T-helper 1 cell treated with Interleukin-12 subunit alpha and Interleukin-12 subunit beta and Interleukin-4 antibody, amounts not matched to agents 30 μg/mL and 1 μg/mL, for 36 hours (primary cell): ENCODE results near the gene GBP1.
"Not testable (repeated sequence)": the region's sequence is repeated elsewhere in the genome, so short reads cannot be mapped to it uniquely, and the experiment has no call there.

Experiments used
- H3K27ac Mint-ChIP-seq: one replicate; pipeline ENCODE4 v1.8.0; 2021; ENCODE audit warnings: mild to moderate bottlenecking, mixed read lengths
- H3K27me3 Mint-ChIP-seq: one replicate; pipeline ENCODE4 v1.8.0; 2021; ENCODE audit warnings: low read depth, mixed read lengths
- H3K36me3 Mint-ChIP-seq: one replicate; pipeline ENCODE4 v1.8.0; 2021; ENCODE audit warnings: low read depth, mixed read lengths
- H3K4me1 Mint-ChIP-seq: one replicate; pipeline ENCODE4 v1.8.0; 2021; ENCODE audit warnings: low read depth, mixed read lengths
- H3K4me3 Mint-ChIP-seq: one replicate; pipeline ENCODE4 v1.8.0; 2021; ENCODE audit warnings: mild to moderate bottlenecking, moderate library complexity, mixed read lengths
- H3K9me3 Mint-ChIP-seq: one replicate; pipeline ENCODE4 v1.8.0; 2021; ENCODE audit warnings: mixed read lengths

Gene GBP1

DNA sequence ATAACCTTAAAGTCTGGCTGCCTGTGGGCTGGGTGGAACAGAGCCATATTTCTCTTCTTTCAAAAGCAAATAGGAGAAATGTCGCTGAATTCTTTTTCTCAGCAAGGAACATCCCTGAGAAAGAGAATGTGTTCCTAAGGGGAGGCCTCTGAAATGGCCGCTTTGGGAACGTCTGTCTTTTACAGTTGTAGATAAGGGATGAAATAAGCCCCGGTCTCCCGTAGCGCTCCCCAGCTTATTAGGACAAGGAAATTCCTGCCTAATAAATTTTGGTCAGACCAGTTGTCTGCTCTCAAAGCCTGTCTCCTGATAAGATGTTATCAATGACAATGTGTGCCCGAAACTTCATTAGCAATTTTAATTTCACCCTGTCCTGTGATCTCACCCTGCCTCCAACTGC lies 15.1 kb upstream of the GBP1 start:
- H3K4me3 Mint-ChIP-seq, H3K27me3 Mint-ChIP-seq, H3K27ac Mint-ChIP-seq, H3K4me1 Mint-ChIP-seq, H3K36me3 Mint-ChIP-seq: not testable (repeated sequence)
- H3K9me3 Mint-ChIP-seq = peaks cover 22% of the 10 kb centered on the region

DNA sequence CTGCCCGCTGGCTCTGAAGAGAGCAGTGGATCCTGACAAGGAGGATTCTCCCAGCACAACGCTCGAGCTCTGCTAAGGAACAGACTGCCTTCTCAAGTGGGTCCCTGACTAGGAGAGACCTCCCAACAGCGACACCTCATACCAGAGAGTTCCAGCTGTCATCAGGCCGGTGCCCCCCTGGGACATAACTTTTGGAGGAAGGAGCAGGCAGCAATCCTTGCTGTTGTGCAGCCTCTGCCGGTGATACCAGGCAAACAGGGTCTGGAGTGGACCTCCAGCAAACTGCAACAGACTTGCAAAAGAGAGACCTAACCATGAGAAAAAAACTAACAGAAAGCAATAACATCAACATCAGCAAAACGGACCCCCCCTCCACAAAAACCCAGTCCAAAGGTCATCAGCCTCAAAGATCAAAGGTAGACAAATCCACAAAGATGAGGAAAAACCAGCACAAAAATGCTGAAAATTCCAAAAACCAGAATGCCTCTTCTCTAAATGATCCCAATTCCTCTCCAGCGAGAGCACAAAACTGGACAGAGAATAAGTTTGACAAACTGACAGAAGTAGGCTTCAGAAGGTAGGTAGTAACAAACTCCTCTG lies 7.6 kb upstream of the GBP1 start:
- not testable (repeated sequence) for H3K27me3 Mint-ChIP-seq, H3K4me3 Mint-ChIP-seq, H3K27ac Mint-ChIP-seq
- Mint-ChIP-seq H3K36me3 (peaks cover 24% of the 10 kb centered on the region), H3K9me3 (peaks cover 28% of the 10 kb centered on the region), H3K4me1 (peaks cover 24% of the 10 kb centered on the region)

DNA sequence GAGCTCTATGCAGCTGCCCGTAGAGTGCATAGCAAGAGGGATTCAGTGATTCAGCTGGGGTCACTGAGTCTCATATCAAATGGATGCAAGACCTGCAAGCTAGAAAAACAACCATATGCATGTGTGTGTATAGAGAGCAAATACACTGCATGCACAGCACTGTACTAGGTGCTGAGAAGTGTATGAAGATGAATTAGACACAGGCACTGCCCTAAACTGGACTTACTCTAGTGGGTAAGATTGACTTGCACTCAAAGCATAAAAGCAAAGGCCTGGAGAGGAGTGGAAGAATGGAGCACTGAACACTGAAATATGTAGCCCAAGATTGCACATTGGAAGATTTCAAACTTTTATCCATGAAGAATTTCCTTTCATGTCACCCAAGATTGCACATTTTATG lies 5.5 kb upstream of the GBP1 start:
- H3K27me3 Mint-ChIP-seq = peaks cover 5% of the 10 kb centered on the region
- H3K4me3 Mint-ChIP-seq = peak overlapping the region; percentile 75
- H3K27ac Mint-ChIP-seq = peak overlapping the region; percentile 8
- peaks cover 25% of the 10 kb centered on the region for H3K4me1 Mint-ChIP-seq
- peaks cover 24% of the 10 kb centered on the region for H3K36me3 Mint-ChIP-seq
- H3K9me3 Mint-ChIP-seq = peaks cover 19% of the 10 kb centered on the region

DNA sequence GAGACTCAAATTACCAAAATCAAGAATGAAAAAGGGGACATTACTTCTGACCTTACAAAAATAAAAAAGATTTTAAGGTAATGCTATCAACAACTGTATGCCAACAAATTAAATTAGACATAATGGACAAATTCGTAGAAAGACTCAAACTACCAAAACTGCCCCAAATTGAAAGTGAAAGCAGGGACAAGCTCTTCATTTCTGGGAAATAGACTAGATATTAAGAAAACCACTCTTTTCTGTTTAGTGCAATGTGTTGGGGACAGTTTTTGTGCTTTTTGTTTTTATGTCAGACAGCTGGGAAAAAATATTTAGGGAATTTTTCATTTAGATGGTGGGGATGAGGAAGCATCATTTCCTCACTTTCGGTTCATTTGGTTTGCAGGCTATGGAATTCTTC lies 4.9 kb upstream of the GBP1 start:
- peaks cover 5% of the 10 kb centered on the region for H3K27me3 Mint-ChIP-seq

DNA sequence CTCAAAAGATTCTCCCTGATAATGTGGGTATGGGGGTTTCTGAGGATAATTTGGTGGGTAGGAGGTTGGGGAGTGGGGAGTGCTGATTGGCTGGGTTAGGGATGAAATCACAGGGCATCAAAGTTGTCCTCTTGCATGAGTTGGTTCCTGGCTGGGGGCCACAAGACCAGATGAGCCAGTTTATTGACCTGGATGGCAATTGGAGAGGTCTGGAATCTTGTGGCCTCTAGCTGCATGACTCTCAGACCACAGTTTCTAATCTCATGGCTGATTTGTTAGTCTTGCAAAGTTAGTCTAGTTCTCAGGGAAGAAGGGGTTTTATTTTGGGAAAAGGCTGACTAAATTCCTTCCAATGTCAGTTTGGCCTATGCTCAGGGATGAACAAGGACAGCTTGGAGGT lies 3.3 kb upstream of the GBP1 start:
- Mint-ChIP-seq H3K27me3 (no peaks in the 10 kb centered on the region), H3K27ac (peak overlapping the region; percentile 51), H3K4me1 (peaks cover 31% of the 10 kb centered on the region), H3K9me3 (peaks cover 4% of the 10 kb centered on the region), H3K4me3 (no peak overlapping the region), H3K36me3 (peaks cover 25% of the 10 kb centered on the region)

More for the DNA sequence above, 4.9 kb upstream of the GBP1 start:
- Mint-ChIP-seq H3K27ac (peak overlapping the region; percentile 72), H3K9me3 (peaks cover 18% of the 10 kb centered on the region), H3K36me3 (peaks cover 24% of the 10 kb centered on the region), H3K4me1 (peaks cover 26% of the 10 kb centered on the region), H3K4me3 (peak overlapping the region; percentile 75)

DNA sequence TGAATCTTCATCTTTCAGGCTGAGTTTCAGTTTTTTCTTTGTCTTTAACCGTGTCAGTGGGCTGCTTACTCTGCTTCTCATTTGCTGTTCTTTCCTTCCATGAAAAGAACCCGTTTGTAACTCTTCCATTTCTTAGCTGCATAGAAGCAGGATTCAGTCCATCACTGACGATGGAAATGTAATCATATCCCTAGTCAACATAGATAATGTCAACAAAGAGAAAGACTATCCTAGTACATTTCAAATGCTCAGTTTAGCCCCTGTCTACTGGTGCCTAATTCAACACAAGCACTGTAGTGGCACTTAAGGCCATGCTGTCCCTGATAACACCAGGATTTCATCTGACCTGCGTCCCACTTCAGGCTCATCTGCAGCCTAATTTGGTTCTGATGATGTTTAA lies 376 bp downstream of the GBP1 start:
- Mint-ChIP-seq H3K27ac (peak overlapping the region; percentile 91), H3K4me3 (peak overlapping the region; percentile 86), H3K36me3 (peaks cover 45% of the 10 kb centered on the region), H3K27me3 (no peaks in the 10 kb centered on the region), H3K4me1 (peaks cover 45% of the 10 kb centered on the region), H3K9me3 (no peaks in the 10 kb centered on the region)

DNA sequence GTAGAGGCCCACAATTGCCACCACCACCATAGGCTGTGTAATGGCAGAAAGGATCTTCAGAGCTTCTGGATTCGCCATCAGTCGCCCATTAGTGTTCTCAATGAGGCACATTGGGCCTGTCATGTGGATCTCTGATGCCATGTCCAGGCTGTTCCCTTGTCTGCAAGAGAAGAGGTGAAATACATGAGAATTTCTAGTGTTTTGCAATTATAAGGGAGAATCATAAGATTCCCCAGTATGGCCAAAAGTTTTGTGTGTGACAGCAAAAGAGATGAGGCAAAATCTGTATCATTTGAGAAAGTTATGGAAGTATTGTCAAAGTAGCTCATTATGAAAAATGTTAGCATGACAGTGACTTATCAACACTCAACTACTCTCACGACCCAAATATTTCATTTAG lies 1.9 kb downstream of the GBP1 start:
- Mint-ChIP-seq H3K27ac (no peak overlapping the region), H3K27me3 (no peaks in the 10 kb centered on the region), H3K9me3 (no peaks in the 10 kb centered on the region), H3K4me3 (peak overlapping the region; percentile 86), H3K4me1 (peaks cover 41% of the 10 kb centered on the region), H3K36me3 (peaks cover 55% of the 10 kb centered on the region)

DNA sequence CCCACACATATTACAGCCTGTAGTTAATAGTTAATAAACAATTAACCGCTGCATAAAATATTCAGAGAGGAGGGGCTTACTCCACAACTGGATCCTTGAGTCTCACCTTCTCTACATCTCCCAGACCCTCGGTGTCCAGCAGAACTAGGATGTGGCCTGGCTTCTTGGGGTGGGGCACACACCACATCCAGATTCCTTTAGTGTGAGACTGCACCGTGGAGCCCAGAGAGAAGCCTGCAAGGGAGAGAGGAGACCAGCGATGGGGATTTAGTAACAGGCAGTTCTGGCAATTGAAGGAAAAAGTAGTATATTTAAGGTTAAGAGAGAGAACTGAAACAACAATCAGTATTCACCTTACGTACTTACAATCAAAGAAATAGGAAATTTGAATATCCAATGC lies 4.9 kb downstream of the GBP1 start:
- peaks cover 79% of the 10 kb centered on the region for H3K36me3 Mint-ChIP-seq
- H3K4me3 Mint-ChIP-seq = no peak overlapping the region
- peaks cover 36% of the 10 kb centered on the region for H3K4me1 Mint-ChIP-seq
- no peaks in the 10 kb centered on the region for H3K9me3 Mint-ChIP-seq
- H3K27ac Mint-ChIP-seq = no peak overlapping the region
- no peaks in the 10 kb centered on the region for H3K27me3 Mint-ChIP-seq

DNA sequence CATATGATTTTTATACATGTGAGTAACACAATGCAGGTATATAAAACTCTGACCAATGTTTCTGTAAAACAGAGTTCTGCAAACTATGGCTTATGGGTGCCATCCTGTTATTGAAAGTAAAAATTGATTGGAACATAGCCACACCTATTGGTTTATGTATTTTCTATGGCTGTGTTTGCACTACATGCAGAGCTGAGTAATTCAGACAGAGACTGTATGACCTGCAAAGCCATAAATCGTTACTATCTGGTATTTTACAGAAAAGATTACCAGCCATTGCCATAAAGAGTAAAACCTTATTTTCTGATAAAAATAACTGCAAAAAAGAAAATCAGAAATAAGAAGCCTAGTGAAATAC lies 13.1 kb downstream of the GBP1 start:
- Mint-ChIP-seq H3K27me3 (no peaks in the 10 kb centered on the region), H3K4me1 (peaks cover 2% of the 10 kb centered on the region), H3K27ac (no peak overlapping the region), H3K4me3 (no peak overlapping the region), H3K36me3 (peaks cover 62% of the 10 kb centered on the region), H3K9me3 (no peaks in the 10 kb centered on the region)

DNA sequence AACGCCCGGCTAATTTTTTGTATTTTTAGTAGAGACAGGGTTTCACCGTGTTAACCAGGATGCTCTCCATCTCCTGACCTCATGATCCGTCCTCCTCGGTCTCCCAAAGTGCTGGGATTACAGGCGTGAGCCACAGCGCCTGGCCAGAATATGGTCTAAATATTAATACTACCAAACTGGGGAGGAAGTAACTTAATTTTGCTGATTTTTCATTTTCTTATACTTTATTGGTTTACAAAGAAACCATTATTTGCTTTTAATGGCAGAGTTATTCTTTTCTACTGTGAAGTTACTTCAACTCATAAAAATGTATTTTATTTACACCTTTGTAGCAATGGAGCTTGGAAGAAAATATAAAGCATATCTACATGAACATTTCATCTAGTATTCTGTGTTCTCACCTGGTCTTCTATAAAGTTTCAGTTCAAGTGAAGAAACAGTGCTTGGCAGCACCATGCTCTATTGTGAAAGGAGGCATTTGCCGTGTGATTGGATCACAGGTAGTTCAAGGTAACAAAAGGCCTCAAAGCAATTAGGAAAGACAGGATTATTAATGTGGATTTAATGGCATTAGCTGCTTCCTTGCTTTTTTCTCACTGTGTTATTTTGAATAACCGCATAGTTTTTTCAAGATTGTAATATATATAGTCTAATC lies 13.6 kb downstream of the GBP1 start:
- H3K9me3 Mint-ChIP-seq = no peaks in the 10 kb centered on the region
- no peak overlapping the region for H3K27ac Mint-ChIP-seq
- H3K4me1 Mint-ChIP-seq = peaks cover 2% of the 10 kb centered on the region
- no peak overlapping the region for H3K4me3 Mint-ChIP-seq
- H3K36me3 Mint-ChIP-seq = peaks cover 56% of the 10 kb centered on the region
- no peaks in the 10 kb centered on the region for H3K27me3 Mint-ChIP-seq

DNA sequence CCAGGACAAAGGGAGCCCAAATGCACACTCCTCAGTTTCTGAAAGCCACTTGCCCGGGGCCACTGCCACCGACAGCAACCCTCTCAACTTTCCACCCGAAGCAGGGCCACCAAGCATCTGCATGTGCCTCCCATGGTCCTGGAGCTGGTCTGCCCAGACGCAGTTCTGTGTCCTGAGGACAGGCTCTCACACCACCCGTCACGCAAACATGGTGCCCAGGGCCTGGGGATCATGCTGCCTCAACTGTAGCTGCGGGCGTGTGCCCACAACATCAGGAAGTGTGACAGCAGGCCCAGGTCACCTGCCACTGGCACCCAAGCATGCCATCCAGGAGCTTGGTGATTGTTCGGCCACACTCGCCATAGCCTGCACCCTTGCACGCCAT lies 14.4 kb downstream of the GBP1 start:
- Mint-ChIP-seq H3K27ac (no peak overlapping the region), H3K27me3 (no peaks in the 10 kb centered on the region), H3K4me3 (no peak overlapping the region), H3K36me3 (peaks cover 50% of the 10 kb centered on the region), H3K9me3 (no peaks in the 10 kb centered on the region), H3K4me1 (peaks cover 2% of the 10 kb centered on the region)

DNA sequence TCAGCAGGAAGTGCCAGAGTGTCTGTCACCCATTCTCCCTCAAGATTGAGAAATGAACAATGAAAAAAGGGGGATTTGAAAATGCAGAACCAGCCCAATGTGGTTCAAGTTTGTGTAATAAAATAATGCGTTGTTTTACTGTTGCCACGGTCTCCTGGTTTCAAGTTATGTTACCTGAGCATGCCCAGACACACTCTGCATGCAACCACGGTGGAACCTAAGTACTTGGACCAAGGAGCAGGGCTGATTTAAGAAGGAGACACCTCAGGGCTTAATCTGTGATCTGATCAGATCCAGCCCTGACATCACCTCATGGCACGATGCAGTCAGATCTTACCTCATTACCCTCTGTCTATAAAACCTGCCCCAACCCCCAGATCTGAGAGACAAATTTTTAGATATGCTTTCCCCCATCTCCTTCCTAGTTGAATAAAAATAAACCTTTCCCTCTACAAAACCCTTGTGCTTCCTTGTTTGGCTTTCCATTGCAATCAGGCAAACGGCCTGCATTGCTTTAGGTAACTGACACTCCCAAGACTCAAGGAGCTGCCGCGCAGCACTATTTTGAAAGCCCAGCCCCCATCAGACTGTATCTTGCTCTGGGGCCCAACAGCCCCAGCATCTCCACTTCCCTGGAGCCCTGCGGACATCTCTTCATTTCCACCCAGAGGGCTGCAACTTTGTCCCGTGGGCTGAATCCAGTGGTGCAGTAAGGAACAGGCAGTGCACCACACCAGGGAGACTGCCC lies 14.9 kb downstream of the GBP1 start:
- Mint-ChIP-seq H3K27ac (peak overlapping the region; percentile 12), H3K36me3 (peaks cover 46% of the 10 kb centered on the region)
- not testable (repeated sequence) for H3K4me1 Mint-ChIP-seq, H3K9me3 Mint-ChIP-seq, H3K27me3 Mint-ChIP-seq, H3K4me3 Mint-ChIP-seq

DNA sequence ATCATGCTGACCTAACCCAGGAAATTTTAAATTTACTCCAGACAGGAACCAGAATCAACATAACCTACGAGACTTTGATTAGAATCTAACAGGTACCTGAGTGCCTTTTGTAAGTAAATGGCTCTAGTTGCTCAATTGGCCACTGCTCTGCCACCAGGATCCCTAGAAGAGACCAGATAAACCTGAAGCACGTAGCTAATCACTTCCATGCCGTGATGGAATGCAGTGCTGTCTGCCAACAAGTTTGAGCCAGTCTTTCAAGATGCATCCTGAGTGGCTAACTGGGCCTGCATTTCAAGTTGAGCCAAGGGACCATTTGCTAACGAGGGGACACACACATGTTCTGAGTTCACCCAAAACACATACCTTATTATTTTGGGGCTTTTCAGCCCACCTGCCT lies 15.8 kb downstream of the GBP1 start:
- not testable (repeated sequence) for H3K4me1 Mint-ChIP-seq, H3K4me3 Mint-ChIP-seq, H3K9me3 Mint-ChIP-seq, H3K27me3 Mint-ChIP-seq, H3K27ac Mint-ChIP-seq
- peaks cover 38% of the 10 kb centered on the region for H3K36me3 Mint-ChIP-seq

DNA sequence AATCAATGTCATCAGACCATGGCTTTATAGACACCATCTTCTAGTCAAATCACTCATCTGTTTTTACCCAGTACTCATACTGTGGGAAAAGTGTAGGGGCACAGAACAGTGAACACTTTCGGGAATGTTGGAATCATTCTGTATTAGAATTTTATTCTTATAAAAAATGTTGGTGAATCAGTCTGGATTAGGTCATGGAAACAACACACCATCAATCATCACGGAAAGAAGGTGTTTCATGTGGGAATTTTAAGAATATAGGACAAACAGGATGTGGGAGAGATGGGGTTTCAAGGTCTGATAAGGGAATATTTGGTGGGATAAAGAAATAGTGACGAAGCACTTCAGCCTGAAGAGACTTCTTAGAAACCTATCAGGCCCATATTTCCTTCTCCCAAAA lies 17.3 kb downstream of the GBP1 start:
- Mint-ChIP-seq H3K4me1 (no peaks in the 10 kb centered on the region), H3K36me3 (peaks cover 36% of the 10 kb centered on the region), H3K27ac (peak overlapping the region; percentile 18), H3K4me3 (no peak overlapping the region), H3K27me3 (no peaks in the 10 kb centered on the region), H3K9me3 (peaks cover 3% of the 10 kb centered on the region)
